ENCODE data around the gene ERBB4. TPM values are rescaled to one million over a fixed set of nuclear protein-coding genes. Genes with fewer than 3 reads are reported as not detected.

Gene ERBB4
- total and polyA plus RNA-seq, 10 of the 15 experiments (the other 5 are each of a cell fraction or from before 2014, with no cell fraction given) = under 0.01 to 0.23 (median 0.01) TPM; not detected in 4

DNA sequence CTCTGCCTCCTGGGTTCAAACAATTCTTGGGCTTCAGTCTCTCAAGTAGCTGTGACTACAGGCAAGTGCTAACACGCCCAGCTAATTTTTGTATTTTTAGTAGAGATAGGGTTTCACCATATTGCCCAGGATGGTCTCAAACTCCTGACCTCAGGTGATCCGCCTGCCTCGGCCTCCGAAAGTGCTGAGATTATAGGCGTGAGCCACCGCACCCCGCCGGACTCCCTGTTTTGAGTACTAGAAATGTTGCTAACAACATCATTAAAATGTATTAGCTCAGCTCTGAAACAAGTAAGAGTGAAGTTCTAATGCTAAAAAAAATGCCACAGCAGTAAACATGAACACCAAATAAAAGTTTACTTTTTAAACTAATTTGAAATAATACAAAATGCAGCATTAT lies 1044.5 kb downstream of the ERBB4 start:
- no peak overlapping the region for H3K9ac ChIP-seq (ENCODE audit: control insufficient read depth, insufficient read depth, low read length)
- H3K36me3 ChIP-seq (ENCODE audit: control insufficient read depth in 2 of 2, insufficient read depth in 2 of 2, low read length in 1 of 2) = no peaks in the 10 kb centered on the region
- no peak overlapping the region for H2AFZ ChIP-seq (ENCODE audit: control insufficient read depth, low read depth, low read length)
- no peaks in the 10 kb centered on the region for H3K9me3 ChIP-seq (replicated peaks; ENCODE audit: control insufficient read depth, insufficient read depth, low read length)
- no peak overlapping the region for H3K27ac ChIP-seq (ENCODE audit: control insufficient read depth, insufficient read depth)
- no peaks in the 10 kb centered on the region for H3K79me2 ChIP-seq (ENCODE audit: control insufficient read depth, insufficient read depth, low read length)
- H4K20me1 ChIP-seq (ENCODE audit: control insufficient read depth, insufficient read depth) = no peaks in the 10 kb centered on the region
- TF ChIP-seq MYC (IDR thresholded peaks at IDR 0.05; ENCODE audit: insufficient read depth, insufficient read length, insufficient replicate concordance, low read length, severe bottlenecking) = no peak
- no peak for TF ChIP-seq RFX5 (IDR thresholded peaks at IDR 0.05; ENCODE audit: low read depth, low read length)
- TF ChIP-seq NFIC (IDR thresholded peaks at IDR 0.05; ENCODE audit: low read depth, low read length) = no peak
- no peak for TF ChIP-seq EED (IDR thresholded peaks at IDR 0.05; ENCODE audit: low read depth)
- no peak for TF ChIP-seq STAT1 (conservative IDR thresholded peaks at IDR 0.05)
- TF ChIP-seq CBFB (IDR thresholded peaks at IDR 0.05; ENCODE audit: low read depth) = no peak
- TF ChIP-seq CREB1 (IDR thresholded peaks at IDR 0.05; ENCODE audit: low read depth) = no peak
- TF ChIP-seq, protein P1, sequence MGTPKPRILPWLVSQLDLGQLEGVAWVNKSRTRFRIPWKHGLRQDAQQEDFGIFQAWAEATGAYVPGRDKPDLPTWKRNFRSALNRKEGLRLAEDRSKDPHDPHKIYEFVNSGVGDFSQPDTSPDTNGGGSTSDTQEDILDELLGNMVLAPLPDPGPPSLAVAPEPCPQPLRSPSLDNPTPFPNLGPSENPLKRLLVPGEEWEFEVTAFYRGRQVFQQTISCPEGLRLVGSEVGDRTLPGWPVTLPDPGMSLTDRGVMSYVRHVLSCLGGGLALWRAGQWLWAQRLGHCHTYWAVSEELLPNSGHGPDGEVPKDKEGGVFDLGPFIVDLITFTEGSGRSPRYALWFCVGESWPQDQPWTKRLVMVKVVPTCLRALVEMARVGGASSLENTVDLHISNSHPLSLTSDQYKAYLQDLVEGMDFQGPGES (IDR thresholded peaks at IDR 0.05) = no peak
- no peak for TF ChIP-seq LARP7 (IDR thresholded peaks at IDR 0.05)
- no peak for TF ChIP-seq IKZF1 (conservative IDR thresholded peaks at IDR 0.05)
- no peak for TF ChIP-seq ESRRA (IDR thresholded peaks at IDR 0.05; ENCODE audit: low read length)
- ATAC-seq (no peak), FAIRE-seq (no peak), DNase-seq (ENCODE audit: low read depth, low spot score) (no peak)
- RAD21 ChIA-PET (ENCODE audit: unreplicated experiment) = no interaction called here
- WGBS (ENCODE audit: insufficient coverage, insufficient replicate concordance, low lambda C conversion rate, missing lambda C conversion rate) = 46% methylated on average over 8 of the region's 8 CpGs
- no peak overlapping the region for H3K4me3 ChIP-seq
- H3K4me1 ChIP-seq (ENCODE audit: control insufficient read depth, insufficient read depth, low read length) = no peaks in the 10 kb centered on the region
- POLR2A ChIA-PET = no interaction called here
- in situ Hi-C loops (cut with MboI) (no loop called here), intact Hi-C loops (cut with micrococcal nuclease; ENCODE audit: unreplicated experiment) (no loop called here)
- no peak overlapping the region for H3K4me2 ChIP-seq (ENCODE audit: control insufficient read depth, insufficient read depth)
- SMC1A ChIA-PET (ENCODE audit: uncharacterized antibody, unreplicated experiment) = interaction anchor here (0.7 kb wide), 1 partner anchor 728 kb away, joined by 3 read pairs; no protein-coding TSS in a partner anchor
- BruUV-seq (replicated peaks) = no TSS peak
- no peaks in the 10 kb centered on the region for H3K27me3 ChIP-seq (replicated peaks in 1 of 2; ENCODE audit: control insufficient read depth in 2 of 2, insufficient read depth in 2 of 2, low read length in 1 of 2)
- CTCF ChIA-PET = interaction anchor here (0.6 kb wide), 1 partner anchor 205 kb away, joined by 3 read pairs; no protein-coding TSS in a partner anchor
